WTC11 (cell line): ENCODE measurements around the gene TCF7L2.
A peak's percentile ranks its signal among the peaks of the same experiment; 100 is the strongest.

ENCODE experiments used
- CREB1 ChIP-seq: sonication (generic); formaldehyde crosslinking; IDR thresholded peaks from 2 replicates; pipeline ENCODE4 v1.8.0; 2023; ENCODE audit warnings: mild to moderate bottlenecking, missing genetic modification reagents
- CTCF ChIP-seq: fragments of 200-600 bp; IDR thresholded peaks from 2 replicates; pipeline ENCODE4 v1.8.0; 2022; ENCODE audit warnings: antibody characterized with exemption
- FOXJ3 ChIP-seq: sonication (generic); formaldehyde crosslinking; IDR thresholded peaks from 2 replicates; pipeline ENCODE4 v1.9.0; 2021; ENCODE audit warnings: missing genetic modification reagents, mild to moderate bottlenecking, borderline replicate concordance
- IRF1 ChIP-seq: sonication (generic); formaldehyde crosslinking; IDR thresholded peaks from 2 replicates; pipeline ENCODE4 v1.8.0; 2023; ENCODE audit warnings: missing genetic modification reagents
- KAT7 ChIP-seq: sonication (generic); formaldehyde crosslinking; IDR thresholded peaks from 2 replicates; pipeline ENCODE4 v1.8.1; 2023; ENCODE audit warnings: missing genetic modification reagents, mild to moderate bottlenecking, borderline replicate concordance
- MAX ChIP-seq: sonication (generic); formaldehyde crosslinking; IDR thresholded peaks from 2 replicates; pipeline ENCODE4 v1.8.0; 2022; ENCODE audit warnings: mild to moderate bottlenecking, missing genetic modification reagents
- STAT6 ChIP-seq: sonication (generic); formaldehyde crosslinking; conservative IDR thresholded peaks from 2 replicates; pipeline ENCODE4 v1.8.1; 2023; ENCODE audit warnings: mild to moderate bottlenecking, low read depth, missing genetic modification reagents, moderate library complexity
- ZBTB21 ChIP-seq: sonication (generic); formaldehyde crosslinking; IDR thresholded peaks from 2 replicates; pipeline ENCODE4 v1.8.1; 2023; ENCODE audit warnings: mild to moderate bottlenecking, missing genetic modification reagents, borderline replicate concordance
- ZNF121 ChIP-seq: sonication (generic); formaldehyde crosslinking; IDR thresholded peaks from 2 replicates; pipeline ENCODE4 v1.8.0; 2023; ENCODE audit warnings: missing genetic modification reagents
- ZNF263 ChIP-seq: sonication (generic); formaldehyde crosslinking; IDR thresholded peaks from 2 replicates; pipeline ENCODE4 v1.8.1; 2022; ENCODE audit warnings: low read depth, mild to moderate bottlenecking, moderate library complexity, missing genetic modification reagents

GRCh38 chr10:113011592-113012374 is 61.7 kb downstream of the TCF7L2 start:
- TF ChIP-seq ZNF121, result no peak
- TF ChIP-seq CTCF, result no peak
- TF ChIP-seq STAT6, result no peak
- no peak for TF ChIP-seq IRF1 (CRISPR knock-in tag)
- peak; percentile 48; the same call in 1 of the 2 replicates for TF ChIP-seq MAX (CRISPR knock-in tag)
- no peak for TF ChIP-seq ZNF263 (CRISPR knock-in tag)
- TF ChIP-seq CREB1 (CRISPR knock-in tag), result no peak
- no peak for TF ChIP-seq FOXJ3
- no peak for TF ChIP-seq ZBTB21 (CRISPR knock-in tag)
- no peak for TF ChIP-seq KAT7
